Measurements from ENCODE around the gene INPP5A. TPM values are rescaled to one million over a fixed set of nuclear protein-coding genes. Genes with fewer than 3 reads are reported as not detected.

The INPP5A gene
- total RNA-seq, 1 donor from 2014 or later, result 20.9 TPM

DNA sequence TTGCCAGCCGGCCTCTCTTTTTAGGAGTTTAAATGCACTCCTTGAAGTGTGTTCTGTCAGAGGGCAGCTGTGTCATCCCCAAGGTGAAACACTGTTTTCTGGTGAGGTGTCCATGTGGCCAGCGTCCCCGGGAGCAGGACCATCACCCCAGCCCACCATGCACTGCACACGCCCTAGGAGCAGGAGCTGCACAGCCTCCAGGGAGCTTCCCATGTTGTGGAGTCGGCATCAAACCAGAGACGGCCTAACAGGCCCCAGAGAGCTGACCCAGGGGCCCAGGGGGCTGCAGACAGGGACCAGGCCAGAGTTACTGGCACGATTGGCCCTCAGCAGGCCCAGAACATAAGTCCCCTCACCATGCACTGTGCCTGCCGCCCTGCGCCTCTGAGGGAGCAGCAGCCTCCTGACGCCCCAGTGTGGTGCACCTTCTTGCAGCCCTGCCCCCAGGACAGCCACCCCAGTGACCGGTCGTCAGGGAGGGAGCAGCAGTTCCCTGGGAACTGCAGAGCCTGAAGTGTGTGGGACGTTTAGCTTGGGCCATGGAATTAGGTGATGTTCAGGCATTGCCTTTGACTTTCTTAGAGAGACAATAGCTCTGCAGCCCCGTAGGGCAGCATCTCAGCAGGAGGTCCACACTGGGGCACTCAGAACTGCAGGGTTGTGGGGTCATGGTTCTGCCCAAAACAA, 150.4 kb downstream of the INPP5A start:
- no peak for DNase-seq (ENCODE audit: low read depth in 2 of 2)

DNA sequence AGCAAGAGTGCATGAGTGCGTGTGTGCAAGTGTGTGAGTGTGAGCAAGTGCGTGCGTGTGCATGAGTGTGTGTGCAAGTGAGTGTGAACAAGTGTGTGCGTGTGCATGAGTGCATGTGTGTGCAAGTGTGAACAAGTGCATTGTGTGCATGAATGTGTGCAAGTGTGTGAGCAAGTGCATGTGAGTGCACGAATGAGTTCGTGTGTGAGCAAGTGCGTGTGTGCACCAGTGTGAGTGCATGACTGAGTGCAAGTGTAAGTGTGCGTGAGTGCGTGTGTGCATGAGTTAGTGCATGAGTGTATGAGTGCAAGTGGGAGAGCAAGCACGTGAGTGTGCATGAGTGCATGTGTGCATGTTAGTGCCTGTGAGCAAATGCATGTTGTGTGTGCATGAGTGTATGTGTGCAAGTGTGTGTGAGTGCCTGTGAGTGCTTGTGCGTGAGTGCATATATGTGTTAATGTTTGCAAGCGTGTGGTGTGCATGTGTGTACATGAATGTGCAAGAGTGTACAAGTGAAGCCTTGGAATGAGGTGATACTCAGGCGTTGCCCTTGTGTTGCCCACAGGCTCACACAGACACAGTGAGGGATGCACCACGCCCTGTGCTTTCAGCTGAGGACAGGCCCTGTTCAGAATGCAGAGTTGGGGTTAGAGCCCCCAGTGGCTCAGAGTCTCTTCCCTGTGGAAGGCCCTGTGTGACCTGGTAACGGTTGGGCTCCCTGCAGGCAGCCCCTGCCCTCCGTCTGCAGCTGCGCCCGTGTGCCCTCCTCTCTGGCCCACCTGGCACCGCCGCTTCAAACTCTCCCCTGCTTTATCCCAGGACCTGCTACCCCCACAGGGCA, 151.2 kb downstream of the INPP5A start:
- DNase-seq (ENCODE audit: low read depth in 2 of 2), result no peak

DNA sequence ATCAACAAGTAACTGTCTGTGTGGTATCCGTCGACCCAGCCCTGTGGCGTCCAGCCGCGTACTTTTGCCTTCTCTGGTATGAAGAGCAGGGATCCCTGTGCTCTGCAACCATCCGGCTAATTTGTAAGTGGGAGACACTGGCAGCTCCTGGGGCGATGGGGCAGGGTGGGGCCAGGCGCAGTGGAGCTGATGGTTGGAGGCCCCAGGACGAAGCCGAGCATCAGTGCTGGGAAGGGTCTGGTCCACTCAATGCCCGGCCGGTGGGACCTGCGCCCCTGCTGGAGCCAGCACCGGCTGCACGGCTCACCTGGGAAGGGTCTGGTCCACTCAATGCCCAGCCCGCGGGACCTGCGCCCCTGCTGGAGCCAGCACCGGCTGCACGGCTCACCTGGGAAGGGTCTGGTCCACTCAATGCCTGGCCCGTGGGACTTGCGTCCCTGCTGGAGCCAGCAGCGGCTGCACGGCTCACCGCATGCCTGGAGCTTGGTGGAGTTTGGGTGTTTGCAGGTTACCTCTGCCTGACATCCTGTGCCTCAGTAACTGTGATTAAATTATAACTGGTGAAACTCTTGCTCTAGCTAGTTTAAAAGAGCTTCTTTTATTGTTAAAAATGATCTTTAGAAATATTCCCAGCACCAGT, 152.3 kb downstream of the INPP5A start:
- DNase-seq (ENCODE audit: low read depth in 2 of 2), result no peak

DNA sequence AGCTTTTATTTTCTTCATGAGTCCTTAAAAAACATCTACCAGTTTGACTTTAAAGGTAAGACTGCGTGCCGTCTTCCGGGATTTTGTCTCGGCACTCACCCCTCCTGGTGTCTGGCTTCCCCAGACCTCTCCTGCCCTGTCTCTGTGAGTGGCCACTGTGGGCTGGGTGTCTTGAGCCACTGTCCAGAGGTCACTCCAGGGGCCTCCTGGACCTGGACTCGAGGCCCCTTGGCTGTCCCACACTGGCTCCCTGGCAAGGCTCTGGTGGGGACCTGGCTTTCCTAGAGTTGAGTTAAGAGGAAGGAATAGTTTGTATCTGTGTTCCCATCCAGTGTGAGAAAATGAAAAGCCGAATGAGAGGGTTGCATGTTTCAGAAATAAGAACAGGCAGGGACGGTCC, 152.8 kb downstream of the INPP5A start:
- DNase-seq (ENCODE audit: low read depth in 2 of 2), result no peak

DNA sequence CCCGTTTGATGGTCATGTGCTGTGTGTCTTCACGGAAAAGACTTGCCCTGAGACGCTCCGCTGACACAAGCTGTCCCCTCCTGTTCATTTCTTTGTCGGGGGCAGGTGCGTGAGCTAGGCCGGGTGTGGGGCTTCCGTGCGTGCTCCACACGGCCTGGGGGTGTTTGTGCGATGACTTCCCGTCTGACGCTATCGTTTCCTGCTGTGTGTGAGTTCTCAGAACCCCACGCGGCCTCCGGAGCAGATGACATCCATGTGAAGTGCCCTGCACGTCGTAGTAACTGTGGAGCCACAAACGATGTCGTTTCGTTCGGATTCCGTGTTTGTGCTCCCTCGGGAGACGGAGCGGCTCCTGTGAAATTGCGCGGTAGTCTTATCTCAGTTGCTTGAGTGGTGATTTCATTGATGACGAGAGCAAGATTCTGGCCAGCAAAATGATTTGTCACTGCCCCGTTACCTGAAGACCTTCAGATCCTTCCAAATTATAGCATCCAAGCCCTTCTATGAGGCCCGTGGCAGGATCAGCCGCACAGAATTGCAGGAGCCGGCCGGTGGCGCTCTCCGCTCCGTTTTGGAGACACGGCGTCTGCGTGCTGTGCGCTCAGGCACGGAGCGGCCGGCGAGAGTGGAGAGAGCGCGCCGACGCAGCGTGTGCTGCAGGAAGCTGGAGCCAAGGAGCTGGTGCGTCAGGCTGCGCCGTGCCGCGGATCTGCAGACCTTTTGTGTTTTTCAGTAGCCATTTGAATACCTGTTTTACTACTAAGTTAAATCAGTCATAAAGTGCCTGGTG, 153.4 kb downstream of the INPP5A start:
- DNase-seq (ENCODE audit: low read depth in 2 of 2), result no peak

- DNase-seq (ENCODE audit: low read depth in 2 of 2), result no peak
Observed at GRCh38 chr10:132691711-132692153, 154.1 kb downstream of the INPP5A start.

GRCh38 chr10:132692311-132692710, 154.7 kb downstream of the INPP5A start:
- DNase-seq (ENCODE audit: low read depth in 2 of 2), result no peak

- DNase-seq (ENCODE audit: low read depth in 2 of 2), result no peak
Observed at GRCh38 chr10:132693676-132694075, 156.1 kb downstream of the INPP5A start.

DNA sequence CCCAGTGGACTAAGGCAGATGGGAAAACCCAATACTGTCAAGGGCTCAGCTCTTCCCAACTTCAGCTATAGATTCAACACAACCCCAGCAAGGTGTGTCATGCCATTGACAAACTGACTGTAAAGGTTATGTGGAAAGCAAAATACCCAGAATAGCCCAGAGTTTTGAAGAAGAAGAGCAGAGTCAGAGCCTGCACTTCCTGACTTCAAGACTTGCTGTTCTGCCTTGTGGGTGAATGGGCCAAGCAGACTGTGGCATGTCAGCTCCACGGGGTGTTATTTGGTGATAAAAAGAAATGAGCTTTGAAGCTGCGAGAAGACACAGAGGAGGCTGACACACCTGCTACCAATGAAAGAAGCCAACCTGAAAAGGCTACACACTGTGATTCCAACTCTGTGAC, 158.6 kb downstream of the INPP5A start:
- no peak for DNase-seq (ENCODE audit: low read depth in 2 of 2)

DNA sequence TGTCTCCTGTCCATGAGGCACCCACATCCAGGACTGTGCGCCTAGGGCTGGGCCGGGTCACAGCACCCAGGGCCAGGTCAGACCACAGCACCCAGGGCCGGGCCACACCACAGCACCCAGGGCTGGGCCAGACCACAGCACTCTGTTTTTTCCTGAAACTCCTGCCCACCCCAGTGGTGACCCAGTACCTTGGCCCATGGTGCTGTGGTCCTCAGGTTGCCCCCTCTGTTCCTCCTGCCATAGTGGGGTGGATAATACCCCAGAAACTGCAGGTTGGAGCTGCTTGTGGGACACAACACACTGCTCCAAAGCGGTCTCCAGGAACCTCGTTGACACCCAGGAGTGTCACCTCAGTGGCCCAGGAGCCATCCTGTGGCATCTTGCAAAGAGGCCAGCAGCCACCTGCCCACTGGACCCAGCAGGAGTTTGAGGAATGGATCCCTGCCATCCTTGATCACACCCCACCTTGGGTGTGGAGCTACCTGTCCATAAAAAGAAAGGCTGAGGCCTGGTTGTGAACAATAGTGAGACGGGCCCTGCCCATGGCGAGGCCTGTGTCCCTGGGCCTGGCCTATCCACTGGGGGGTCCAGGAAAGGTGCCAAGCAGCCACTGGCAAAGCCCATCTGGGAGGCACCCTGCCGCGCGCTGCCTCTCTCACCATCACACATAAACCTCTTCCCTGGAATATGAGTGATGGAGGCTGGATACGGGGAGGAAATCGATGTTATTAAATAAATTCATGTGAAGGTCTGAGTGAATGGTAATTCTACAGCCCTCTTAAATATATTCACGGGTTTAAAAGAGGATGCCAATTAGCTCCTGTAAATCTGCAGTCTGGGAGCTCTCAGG, 159.4 kb downstream of the INPP5A start:
- no peak for DNase-seq (ENCODE audit: low read depth in 2 of 2)

DNA sequence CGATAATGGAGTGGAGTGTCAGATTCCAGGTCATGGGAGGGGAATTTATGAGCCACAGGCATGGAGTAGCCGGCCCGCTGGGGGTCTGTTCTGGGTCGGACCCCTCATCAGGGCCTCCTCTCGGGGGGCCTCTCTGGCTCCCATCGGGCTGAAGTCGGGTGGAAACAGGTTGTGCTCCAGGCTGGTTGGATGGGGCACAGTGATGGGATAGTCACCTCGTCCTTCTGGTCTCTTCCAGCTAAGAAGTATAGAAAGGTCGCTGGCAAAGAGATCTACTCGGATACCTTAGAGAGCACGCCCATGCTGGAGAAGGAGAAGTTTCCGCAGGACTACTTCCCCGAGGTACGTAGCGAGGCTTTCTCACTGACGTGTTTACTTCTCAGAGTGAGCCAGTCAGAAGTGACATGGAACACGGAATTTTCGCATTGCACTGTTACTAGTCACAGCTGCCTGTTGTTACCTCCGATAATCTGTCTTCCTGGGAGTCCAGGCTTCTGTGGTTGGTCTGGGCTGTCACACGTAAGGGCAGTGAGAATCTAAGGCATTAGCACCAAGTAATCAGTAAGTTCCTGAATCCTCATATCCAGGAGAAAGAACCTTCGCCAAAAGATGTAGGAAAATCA, 160.1 kb downstream of the INPP5A start:
- DNase-seq (ENCODE audit: low read depth in 2 of 2), result no peak

DNA sequence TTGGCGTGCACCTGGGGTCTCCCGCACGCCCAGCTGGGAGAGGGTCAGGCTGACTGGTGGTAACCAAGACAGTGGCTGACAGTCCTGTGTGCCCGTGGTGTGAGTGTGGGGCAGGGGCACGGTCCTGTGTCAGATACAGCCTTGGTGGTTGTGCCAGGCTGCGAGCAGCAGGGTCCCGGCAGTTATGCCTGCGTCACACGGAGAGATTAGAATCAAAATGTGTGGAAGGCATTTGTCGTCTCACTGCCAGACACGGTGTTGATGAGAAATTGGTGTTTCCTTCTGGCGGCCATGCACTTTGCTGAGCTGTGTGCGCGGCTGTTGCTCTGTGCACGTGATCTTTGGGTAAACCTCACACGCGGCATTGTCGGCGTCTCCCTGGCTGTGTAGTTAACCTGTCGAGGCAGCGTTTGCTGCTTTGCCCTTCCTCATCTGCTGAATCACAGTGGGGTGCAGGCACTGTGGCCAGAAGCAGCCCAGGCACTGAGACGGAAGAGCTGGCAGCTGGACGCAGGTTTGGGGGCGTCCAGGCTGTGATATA, 160.7 kb downstream of the INPP5A start:
- no peak for DNase-seq (ENCODE audit: low read depth in 2 of 2)

- DNase-seq (ENCODE audit: low read depth in 2 of 2), result no peak
Observed at GRCh38 chr10:132698761-132699391, 161.3 kb downstream of the INPP5A start.

GRCh38 chr10:132699411-132700155, 162.0 kb downstream of the INPP5A start:
- DNase-seq (ENCODE audit: low read depth in 2 of 2), result no peak

DNA sequence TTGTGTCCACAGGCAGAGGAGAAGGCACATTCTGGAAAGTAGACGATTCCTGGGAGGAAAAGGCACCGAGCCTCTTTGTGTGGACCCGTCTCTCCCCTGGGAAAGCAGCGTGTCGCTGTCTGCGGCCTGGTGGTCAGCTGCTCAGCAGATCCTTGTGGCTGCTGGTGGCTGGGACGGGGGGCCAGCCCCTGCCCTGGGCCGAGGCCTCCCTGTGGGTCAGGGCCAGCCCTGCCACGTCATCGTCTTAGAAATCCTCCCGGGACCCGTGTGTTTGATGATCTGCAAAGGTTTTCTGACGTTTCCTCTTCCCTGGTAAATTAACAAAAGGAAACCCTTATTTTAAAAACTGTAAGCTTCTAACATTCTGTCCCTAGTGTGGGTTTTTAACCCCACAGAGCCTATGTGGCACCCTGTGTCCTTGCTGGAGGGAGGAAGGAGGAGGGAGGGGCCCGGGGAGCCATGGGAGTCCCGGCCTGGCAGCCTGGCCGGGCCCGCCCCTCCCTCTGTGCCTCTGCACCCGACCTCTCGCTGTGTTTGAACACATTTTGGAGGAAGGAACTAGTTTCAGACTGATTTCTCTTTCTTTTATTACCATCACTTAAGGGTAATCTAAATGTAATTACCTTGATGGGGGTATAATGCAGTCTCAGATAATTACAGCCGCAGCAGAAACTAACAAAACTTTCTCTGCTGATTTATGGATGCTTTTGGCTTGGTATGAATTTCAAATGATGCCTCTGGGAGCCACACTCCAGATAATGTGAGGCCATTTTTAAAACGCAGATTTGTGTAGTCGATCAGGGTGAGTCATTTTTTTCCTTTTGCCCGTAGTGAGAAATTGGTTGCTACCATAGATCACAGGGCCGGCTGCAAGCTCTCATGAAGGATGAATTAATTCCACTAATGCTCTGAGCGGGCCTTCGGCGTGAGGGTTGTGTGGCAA, 162.8 kb downstream of the INPP5A start:
- DNase-seq (ENCODE audit: low read depth in 2 of 2), result no peak

DNA sequence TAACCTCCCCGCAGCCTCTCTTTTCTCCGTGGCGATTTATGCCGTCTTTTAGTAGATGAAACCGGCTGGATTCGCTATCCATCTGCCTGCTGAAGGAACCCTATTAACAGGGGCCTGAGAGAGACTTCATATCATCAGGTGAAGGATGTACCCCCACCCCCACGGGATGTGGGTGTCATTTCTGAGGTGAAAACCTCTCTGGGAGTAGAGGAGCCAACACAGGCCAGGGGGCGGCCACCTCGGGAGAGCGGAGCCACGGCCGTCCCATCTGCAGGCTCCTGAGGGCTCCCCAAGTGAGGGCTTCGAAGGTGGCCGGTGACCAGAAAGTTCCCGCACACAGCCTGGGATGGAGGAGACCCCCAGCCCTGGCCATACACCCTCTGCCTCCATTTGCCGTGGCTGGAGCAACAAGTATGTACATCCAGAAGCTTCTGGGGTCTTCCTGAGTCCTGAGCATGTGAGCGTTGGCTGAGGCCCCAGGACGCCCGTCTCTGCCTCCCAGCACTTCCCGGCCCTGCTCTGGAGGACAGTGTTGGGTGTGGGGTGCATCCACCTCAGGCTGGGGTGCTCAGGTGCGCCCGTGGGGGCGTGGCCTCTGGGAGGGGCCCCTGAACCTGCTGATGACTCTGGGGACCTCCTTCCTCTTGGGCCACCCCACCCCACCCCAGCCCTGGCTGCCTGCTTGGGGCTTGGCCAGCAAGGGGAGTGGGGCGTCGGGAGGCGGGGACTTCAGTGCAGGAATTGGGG, 163.7 kb downstream of the INPP5A start:
- no peak for DNase-seq (ENCODE audit: low read depth in 2 of 2)

DNA sequence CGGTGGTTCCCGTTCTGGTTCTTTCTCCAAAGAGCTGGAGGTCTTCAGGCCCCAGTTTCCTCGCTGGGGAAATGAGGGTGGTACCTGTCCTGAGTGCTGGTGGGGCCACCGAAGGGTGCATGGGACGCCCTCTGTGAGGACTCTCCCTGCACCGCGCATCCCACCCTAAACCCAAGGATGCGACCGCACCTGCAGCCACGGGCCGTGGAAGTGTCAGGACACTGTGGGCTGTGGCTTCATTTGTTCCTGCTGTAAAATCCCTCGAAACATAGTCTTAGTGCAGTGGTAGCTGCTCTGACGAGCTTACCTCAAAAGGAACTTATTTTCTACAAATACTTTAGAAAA, 164.2 kb downstream of the INPP5A start:
- no peak for DNase-seq (ENCODE audit: low read depth in 2 of 2)
